Activated naive CD4-positive, alpha-beta T cell treated with anti-CD3 and anti-CD28 coated beads for 36 hours (primary cell): Measurements from ENCODE around the gene SURF1. TPM values are rescaled to one million over a fixed set of nuclear protein-coding genes. Genes with fewer than 3 reads are reported as not detected.
"Not testable (repeated sequence)": the region's sequence is repeated elsewhere in the genome, so short reads cannot be mapped to it uniquely, and the experiment has no call there.

Source experiments
- CTCF ChIA-PET: fragments of 350-600 bp; sonication (Branson Sonifier 250); formaldehyde crosslinking; loops from one replicate; lab custom pipeline; 2021; ENCODE audit warnings: antibody characterized with exemption; lab: Charles Lee
- DNase-seq: peaks from one replicate; pipeline ENCODE4 v3.0.0-alpha.2; 2020
- H3K27ac Mint-ChIP-seq: one replicate; pipeline ENCODE4 v1.8.0; 2021; ENCODE audit warnings: mild to moderate bottlenecking, mixed read lengths
- H3K27me3 Mint-ChIP-seq: one replicate; pipeline ENCODE4 v1.8.0; 2021; ENCODE audit warnings: low read depth, mixed read lengths
- H3K36me3 Mint-ChIP-seq: one replicate; pipeline ENCODE4 v1.8.0; 2021; ENCODE audit warnings: low read depth, mixed read lengths
- H3K4me1 Mint-ChIP-seq: one replicate; pipeline ENCODE4 v1.8.0; 2021; ENCODE audit warnings: low read depth, mixed read lengths
- H3K4me3 Mint-ChIP-seq: one replicate; pipeline ENCODE4 v1.8.0; 2021; ENCODE audit warnings: mild to moderate bottlenecking, moderate library complexity, mixed read lengths
- H3K9me3 Mint-ChIP-seq: one replicate; pipeline ENCODE4 v1.8.0; 2021; ENCODE audit warnings: mixed read lengths
- intact Hi-C: fragments of 100-400 bp; cut with micrococcal nuclease; formaldehyde crosslinking; loops from one replicate; pipeline ENCODE4 v1.15.1; 2023
- total RNA-seq, 2 experiments: library from RNA; stranded (reverse); gene quantifications; one replicate each; pipeline ENCODE4 v1.2.3, GENCODE V29; 2021

Gene SURF1
- total RNA-seq, 2 experiments from 2014 or later: 24.9 to 27.8 TPM

DNA sequence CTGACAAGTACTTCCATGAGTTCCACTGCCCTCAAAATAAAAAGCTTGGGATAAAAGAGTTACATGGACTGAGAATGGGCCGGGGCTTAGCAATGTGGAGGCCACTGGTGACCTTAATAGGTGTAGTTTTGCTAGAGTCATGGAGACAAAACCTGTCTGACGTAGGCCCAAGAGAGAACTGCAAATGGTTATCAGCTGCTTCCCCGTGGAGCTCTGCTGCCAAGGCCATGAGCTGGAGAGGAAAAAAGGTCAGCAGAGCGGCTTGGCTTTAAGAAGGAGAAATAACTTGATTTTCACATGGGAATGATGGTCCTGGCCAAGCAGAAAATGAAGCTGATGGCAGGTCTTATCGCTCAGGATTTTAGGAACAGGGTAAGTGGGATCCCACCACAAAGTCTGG lies 16.6 kb downstream of the SURF1 start:
- intact Hi-C loops: loop anchor here (5.0 kb wide), 1 partner anchor 148 kb away; no protein-coding TSS in a partner anchor
- no peak for DNase-seq
- Mint-ChIP-seq H3K4me3 (no peak overlapping the region), H3K36me3 (peaks cover 37% of the 10 kb centered on the region), H3K9me3 (no peaks in the 10 kb centered on the region), H3K27me3 (no peaks in the 10 kb centered on the region), H3K27ac (peak overlapping the region; percentile 14), H3K4me1 (peaks cover 28% of the 10 kb centered on the region)
- CTCF ChIA-PET: interaction anchor here (1.1 kb wide), 1 partner anchor 16 kb away, joined by 4 read pairs; no protein-coding TSS in a partner anchor

- no peaks in the 10 kb centered on the region for H3K9me3 Mint-ChIP-seq
- H3K4me1 Mint-ChIP-seq: peaks cover 40% of the 10 kb centered on the region
- peak within 1 kb of the TSS; percentile 97 for H3K4me3 Mint-ChIP-seq
- DNase-seq: peak; percentile 95
- no peaks in the 10 kb centered on the region for H3K27me3 Mint-ChIP-seq
- CTCF ChIA-PET: interaction anchor here (1.5 kb wide), 1 partner anchor 35 kb away, joined by 5 read pairs; no protein-coding TSS in a partner anchor
- peaks cover 38% of the 10 kb centered on the region for H3K36me3 Mint-ChIP-seq
- H3K27ac Mint-ChIP-seq: peak within 1 kb of the TSS; percentile 87
- intact Hi-C loops: loop anchor here (1.0 to 5.0 kb wide), 5 partner anchors 12 to 306 kb away; partner anchors contain the start of genes GTF3C5, MED22, RPL7A and STKLD1
Observed at GRCh38 chr9:133335924-133336811, 20.1 kb downstream of the SURF1 start, which contains the start of gene SURF6. Gene SURF6, minus strand, starts transcription at chr9:133336188. Its CDS starts 56 bp downstream, at chr9:133336132.

GRCh38 chr9:133334888-133335287 lies 21.4 kb downstream of the SURF1 start:
- Mint-ChIP-seq H3K4me3 (peak overlapping the region; percentile 97), H3K36me3 (peaks cover 36% of the 10 kb centered on the region), H3K4me1 (peaks cover 34% of the 10 kb centered on the region), H3K27ac (peak overlapping the region; percentile 87)
- not testable (repeated sequence) for H3K9me3 Mint-ChIP-seq, H3K27me3 Mint-ChIP-seq, DNase-seq
- intact Hi-C loops: loop anchor here (5.0 kb wide), 1 partner anchor 152 kb away; no protein-coding TSS in a partner anchor
- CTCF ChIA-PET: interaction anchor here (1.0 to 1.5 kb wide), 2 partner anchors 9 to 36 kb away, joined by 3 to 5 read pairs; no protein-coding TSS in a partner anchor

DNA sequence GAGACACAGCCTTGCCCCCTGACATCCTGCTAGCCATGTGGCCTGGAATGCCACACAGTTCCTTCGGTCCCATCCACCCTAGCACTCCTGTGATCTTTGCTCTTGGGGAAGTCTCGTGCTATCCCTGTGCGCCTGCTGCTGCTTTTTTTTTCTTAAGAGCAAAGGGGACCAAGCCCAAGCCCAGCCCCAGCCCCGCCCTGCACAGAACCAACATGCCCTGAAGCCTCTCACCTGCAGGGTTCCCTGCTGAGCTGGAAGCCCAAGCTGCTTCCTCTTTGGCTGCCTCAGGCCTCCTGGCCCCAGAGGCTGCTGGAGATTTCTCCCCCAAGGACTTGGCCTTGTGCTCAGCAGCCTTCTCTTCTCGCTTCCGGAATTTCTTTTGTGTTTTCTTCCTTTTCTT lies 22.1 kb downstream of the SURF1 start:
- H3K27ac Mint-ChIP-seq: peak overlapping the region; percentile 65
- peaks cover 34% of the 10 kb centered on the region for H3K4me1 Mint-ChIP-seq
- H3K4me3 Mint-ChIP-seq: peak overlapping the region; percentile 97
- CTCF ChIA-PET: interaction anchor here (0.8 to 1.0 kb wide), 2 partner anchors 10 to 190 kb away, joined by 3 read pairs; no protein-coding TSS in a partner anchor
- no peaks in the 10 kb centered on the region for H3K27me3 Mint-ChIP-seq
- peaks cover 31% of the 10 kb centered on the region for H3K36me3 Mint-ChIP-seq
- no peaks in the 10 kb centered on the region for H3K9me3 Mint-ChIP-seq
- intact Hi-C loops: no loop called here
- no peak for DNase-seq

DNA sequence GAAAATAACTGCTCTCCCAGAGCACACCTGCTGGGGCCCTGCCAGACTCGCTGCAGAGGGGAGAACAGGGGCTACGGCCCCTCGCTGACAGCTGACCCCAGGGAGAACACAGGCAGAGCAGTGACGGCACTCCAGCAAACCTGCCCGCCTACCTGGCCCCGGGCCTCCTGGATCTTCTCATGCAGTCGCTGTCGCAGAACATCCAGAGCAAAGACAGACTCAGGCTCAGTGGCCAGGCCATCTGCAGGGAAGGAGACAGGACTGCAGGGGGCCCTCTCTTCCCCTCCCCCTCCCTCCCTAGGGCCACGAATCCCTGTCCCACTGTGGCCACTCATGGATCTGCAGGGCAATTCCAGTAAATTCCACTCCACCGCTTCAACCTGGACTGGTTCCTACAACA lies 22.7 kb downstream of the SURF1 start:
- intact Hi-C loops: no loop called here
- H3K4me3 Mint-ChIP-seq: peak overlapping the region; percentile 32

DNA sequence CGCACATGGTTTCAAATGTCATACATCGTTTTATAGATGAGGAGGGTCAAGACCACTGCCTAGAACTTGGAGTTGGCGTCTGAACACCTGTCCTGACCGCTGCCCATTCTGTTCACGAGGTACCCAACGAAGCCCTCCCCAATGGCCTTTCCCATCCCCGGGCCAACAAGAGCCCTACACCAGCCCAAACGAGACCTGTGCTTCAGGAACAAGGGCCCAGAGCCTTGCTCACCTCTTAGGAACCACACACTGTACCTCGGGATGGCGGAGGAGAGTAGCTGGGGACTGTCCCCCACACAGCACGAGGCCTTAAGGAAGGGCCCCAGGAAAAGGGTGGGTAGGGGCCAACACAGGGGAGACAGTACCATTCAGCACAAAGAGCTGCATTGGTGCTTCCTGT lies 23.3 kb downstream of the SURF1 start:
- H3K9me3 Mint-ChIP-seq: no peaks in the 10 kb centered on the region
- no peak overlapping the region for H3K27ac Mint-ChIP-seq
- H3K27me3 Mint-ChIP-seq: no peaks in the 10 kb centered on the region
- H3K36me3 Mint-ChIP-seq: peaks cover 31% of the 10 kb centered on the region
- DNase-seq: no peak
- CTCF ChIA-PET: interaction anchor here (0.7 to 1.0 kb wide), 2 partner anchors 73 to 231 kb away, joined by 3 read pairs; no protein-coding TSS in a partner anchor
- peaks cover 34% of the 10 kb centered on the region for H3K4me1 Mint-ChIP-seq
- peak overlapping the region; percentile 12 for H3K4me3 Mint-ChIP-seq
- intact Hi-C loops: no loop called here

More for the DNA sequence above, 22.7 kb downstream of the SURF1 start:
- peaks cover 31% of the 10 kb centered on the region for H3K36me3 Mint-ChIP-seq
- no peaks in the 10 kb centered on the region for H3K9me3 Mint-ChIP-seq
- no peaks in the 10 kb centered on the region for H3K27me3 Mint-ChIP-seq
- peak overlapping the region; percentile 24 for H3K27ac Mint-ChIP-seq
- peaks cover 34% of the 10 kb centered on the region for H3K4me1 Mint-ChIP-seq
- no peak for DNase-seq
- CTCF ChIA-PET: interaction anchor here (0.8 kb wide), 1 partner anchor 189 kb away, joined by 3 read pairs; no protein-coding TSS in a partner anchor

DNA sequence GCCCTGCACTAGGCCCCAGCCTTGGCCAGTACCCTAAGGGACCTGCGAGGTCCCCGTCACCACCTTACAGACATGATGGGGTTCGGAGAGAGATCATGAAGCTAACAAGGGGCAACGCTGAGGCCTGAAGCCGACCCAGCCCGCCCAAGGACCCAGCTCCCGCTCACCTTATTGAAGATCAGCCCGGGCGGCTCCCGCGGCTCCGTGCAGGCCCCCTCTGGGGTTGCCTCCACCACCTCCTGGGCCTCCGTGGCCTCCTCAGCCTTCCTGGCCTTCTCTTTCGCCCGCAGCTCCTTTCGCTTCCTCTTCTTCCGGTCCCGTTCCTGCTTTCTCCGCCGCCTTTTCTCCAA lies 23.9 kb downstream of the SURF1 start:
- intact Hi-C loops: no loop called here
- no peaks in the 10 kb centered on the region for H3K27me3 Mint-ChIP-seq
- H3K4me1 Mint-ChIP-seq: peaks cover 32% of the 10 kb centered on the region
- H3K36me3 Mint-ChIP-seq: peaks cover 28% of the 10 kb centered on the region
- CTCF ChIA-PET: interaction anchor here (0.7 to 1.0 kb wide), 2 partner anchors 74 to 231 kb away, joined by 3 read pairs; no protein-coding TSS in a partner anchor
- H3K9me3 Mint-ChIP-seq: no peaks in the 10 kb centered on the region
- no peak for DNase-seq
- no peak overlapping the region for H3K4me3 Mint-ChIP-seq
- H3K27ac Mint-ChIP-seq: no peak overlapping the region

DNA sequence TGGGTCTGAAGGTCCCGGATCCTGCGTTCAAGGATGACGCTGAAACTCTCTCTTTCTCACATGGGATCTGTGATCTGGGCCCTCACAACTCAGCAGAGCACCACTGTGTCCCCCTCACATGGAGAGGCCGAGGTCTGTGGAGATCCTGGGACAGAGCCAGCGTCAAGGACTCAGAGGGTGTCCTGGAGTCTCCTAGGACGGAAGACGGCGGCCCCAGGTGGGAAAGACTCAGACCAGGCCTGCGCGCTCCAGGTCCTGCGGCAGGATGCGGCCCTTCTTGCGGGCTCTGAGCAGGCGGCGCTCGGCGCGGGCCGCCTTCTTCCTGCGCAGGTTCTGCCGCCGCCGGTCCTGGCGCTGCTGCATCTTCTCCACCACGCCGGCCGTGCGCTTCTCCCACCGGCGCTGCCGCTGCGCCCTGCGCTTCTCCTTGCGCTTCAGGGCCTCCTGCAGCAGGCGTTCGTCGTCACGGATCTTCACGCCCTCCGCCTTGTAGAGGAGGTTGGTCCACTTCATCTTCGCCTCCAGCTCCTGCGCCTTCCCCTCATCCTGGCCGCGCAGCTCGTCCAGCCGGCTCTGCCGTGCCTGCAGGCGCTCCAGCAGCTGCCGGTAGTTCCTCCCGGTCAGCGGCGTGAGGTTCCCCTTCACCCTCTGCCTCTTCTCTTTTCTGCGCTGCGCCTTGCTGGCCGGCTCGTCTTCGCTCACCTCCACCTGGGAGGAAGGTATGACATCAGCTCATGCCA lies 24.5 kb downstream of the SURF1 start:
- Mint-ChIP-seq H3K4me3 (no peak overlapping the region), H3K4me1 (peaks cover 28% of the 10 kb centered on the region), H3K36me3 (peaks cover 28% of the 10 kb centered on the region), H3K27me3 (no peaks in the 10 kb centered on the region), H3K9me3 (no peaks in the 10 kb centered on the region), H3K27ac (no peak overlapping the region)
- no peak for DNase-seq
- intact Hi-C loops: no loop called here
- CTCF ChIA-PET: no interaction called here

- H3K4me1 Mint-ChIP-seq: peaks cover 27% of the 10 kb centered on the region
- intact Hi-C loops: no loop called here
- DNase-seq: no peak
- no peak overlapping the region for H3K4me3 Mint-ChIP-seq
- no peaks in the 10 kb centered on the region for H3K9me3 Mint-ChIP-seq
- H3K27me3 Mint-ChIP-seq: no peaks in the 10 kb centered on the region
- CTCF ChIA-PET: interaction anchor here (0.6 to 1.8 kb wide), 2 partner anchors 26 to 145 kb away, joined by 3 to 13 read pairs; no protein-coding TSS in a partner anchor
- no peak overlapping the region for H3K27ac Mint-ChIP-seq
- H3K36me3 Mint-ChIP-seq: peaks cover 28% of the 10 kb centered on the region
Observed at GRCh38 chr9:133331221-133331620, 25.1 kb downstream of the SURF1 start.

GRCh38 chr9:133329306-133330156 lies 26.8 kb downstream of the SURF1 start:
- Mint-ChIP-seq H3K36me3 (peaks cover 17% of the 10 kb centered on the region), H3K27ac (peak overlapping the region; percentile 1), H3K4me1 (peaks cover 18% of the 10 kb centered on the region)
- not testable (repeated sequence) for H3K27me3 Mint-ChIP-seq, H3K9me3 Mint-ChIP-seq, DNase-seq, H3K4me3 Mint-ChIP-seq
- CTCF ChIA-PET: interaction anchor here (0.8 to 1.8 kb wide), 5 partner anchors 41 to 143 kb away, joined by 3 to 13 read pairs (median 4); no protein-coding TSS in a partner anchor
- intact Hi-C loops: loop anchor here (1.0 kb wide), 1 partner anchor 144 kb away; no protein-coding TSS in a partner anchor

GRCh38 chr9:133327834-133328484 lies 28.3 kb downstream of the SURF1 start:
- Mint-ChIP-seq H3K4me1 (peaks cover 6% of the 10 kb centered on the region), H3K36me3 (peaks cover 8% of the 10 kb centered on the region), H3K27ac (no peak overlapping the region), H3K4me3 (no peak overlapping the region), H3K9me3 (no peaks in the 10 kb centered on the region), H3K27me3 (no peaks in the 10 kb centered on the region)
- CTCF ChIA-PET: no interaction called here
- DNase-seq: no peak
- intact Hi-C loops: no loop called here
